Lower leg skin (tissue), 4 donors: Measurements from ENCODE around the gene TMEM272. TPM values are rescaled to one million over a fixed set of nuclear protein-coding genes. Genes with fewer than 3 reads are reported as not detected.

Experiments
- DNase-seq, 2 donors: peaks; one replicate each; pipeline ENCODE4 v3.0.0-alpha.2; 2019; ENCODE audit warnings: low spot score in 2 of 2
- H3K4me3 ChIP-seq: fragments of 200-600 bp; sonication (generic); 2 replicates; pipeline ENCODE4 v1.5.1; 2017; ENCODE audit warnings: mild to moderate bottlenecking, low read depth; ENCODE audit not compliant: poor library complexity, severe bottlenecking
- POLR2A ChIP-seq, 2 donors: fragments of 450-650 bp; IDR thresholded peaks; one replicate each; pipeline ENCODE4 v1.6.1; 2016 to 2017; ENCODE audit warnings: antibody characterized with exemption in 2 of 2, mild to moderate bottlenecking in 1 of 2, moderate library complexity in 1 of 2
- WGBS, 2 donors: methylation state at CpG; one replicate each; pipeline ENCODE4 v1.1.5; 2018; 5-methylcytosine and 5-hydroxymethylcytosine counted together
- intact Hi-C: fragments of 100-400 bp; cut with DNase I; formaldehyde crosslinking; loops from one replicate; pipeline ENCODE4 v1.15.0; 2023; ENCODE audit warnings: low total_unique reads
- total RNA-seq, 4 donors: library from RNA; depleted of rRNA; stranded (reverse); fragments of >200 nt; gene quantifications; one replicate each; pipeline ENCODE4 v1.1.0, GENCODE V29; 2016
- TF ChIP-seq, protein P1 (sequence below), 3 donors: fragments of 450-650 bp; IDR thresholded peaks; one replicate each; pipeline ENCODE4 v1.5.1; 2016; ENCODE audit warnings: antibody characterized with exemption in 3 of 3, mild to moderate bottlenecking in 3 of 3, moderate library complexity in 2 of 3

Gene TMEM272
- total RNA-seq, 4 donors from 2014 or later, result 0.32 TPM; not detected in 3

- no peak overlapping the region for H3K4me3 ChIP-seq
- DNase-seq, result no peak
- TF ChIP-seq, protein P1, sequence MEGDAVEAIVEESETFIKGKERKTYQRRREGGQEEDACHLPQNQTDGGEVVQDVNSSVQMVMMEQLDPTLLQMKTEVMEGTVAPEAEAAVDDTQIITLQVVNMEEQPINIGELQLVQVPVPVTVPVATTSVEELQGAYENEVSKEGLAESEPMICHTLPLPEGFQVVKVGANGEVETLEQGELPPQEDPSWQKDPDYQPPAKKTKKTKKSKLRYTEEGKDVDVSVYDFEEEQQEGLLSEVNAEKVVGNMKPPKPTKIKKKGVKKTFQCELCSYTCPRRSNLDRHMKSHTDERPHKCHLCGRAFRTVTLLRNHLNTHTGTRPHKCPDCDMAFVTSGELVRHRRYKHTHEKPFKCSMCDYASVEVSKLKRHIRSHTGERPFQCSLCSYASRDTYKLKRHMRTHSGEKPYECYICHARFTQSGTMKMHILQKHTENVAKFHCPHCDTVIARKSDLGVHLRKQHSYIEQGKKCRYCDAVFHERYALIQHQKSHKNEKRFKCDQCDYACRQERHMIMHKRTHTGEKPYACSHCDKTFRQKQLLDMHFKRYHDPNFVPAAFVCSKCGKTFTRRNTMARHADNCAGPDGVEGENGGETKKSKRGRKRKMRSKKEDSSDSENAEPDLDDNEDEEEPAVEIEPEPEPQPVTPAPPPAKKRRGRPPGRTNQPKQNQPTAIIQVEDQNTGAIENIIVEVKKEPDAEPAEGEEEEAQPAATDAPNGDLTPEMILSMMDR (IDR thresholded peaks at IDR 0.05), result no peak
- no peak for TF ChIP-seq POLR2A (IDR thresholded peaks at IDR 0.05)
- WGBS, 2 donors, result 76 to 91% methylated on average over 4 of the region's 4 CpGs
- intact Hi-C loops, result loop anchor here (5.0 to 10.0 kb wide), 2 partner anchors 353 to 510 kb away; no protein-coding TSS in a partner anchor
Observed at GRCh38 chr13:51794964-51795363, 50.0 kb downstream of the TMEM272 start.

DNA sequence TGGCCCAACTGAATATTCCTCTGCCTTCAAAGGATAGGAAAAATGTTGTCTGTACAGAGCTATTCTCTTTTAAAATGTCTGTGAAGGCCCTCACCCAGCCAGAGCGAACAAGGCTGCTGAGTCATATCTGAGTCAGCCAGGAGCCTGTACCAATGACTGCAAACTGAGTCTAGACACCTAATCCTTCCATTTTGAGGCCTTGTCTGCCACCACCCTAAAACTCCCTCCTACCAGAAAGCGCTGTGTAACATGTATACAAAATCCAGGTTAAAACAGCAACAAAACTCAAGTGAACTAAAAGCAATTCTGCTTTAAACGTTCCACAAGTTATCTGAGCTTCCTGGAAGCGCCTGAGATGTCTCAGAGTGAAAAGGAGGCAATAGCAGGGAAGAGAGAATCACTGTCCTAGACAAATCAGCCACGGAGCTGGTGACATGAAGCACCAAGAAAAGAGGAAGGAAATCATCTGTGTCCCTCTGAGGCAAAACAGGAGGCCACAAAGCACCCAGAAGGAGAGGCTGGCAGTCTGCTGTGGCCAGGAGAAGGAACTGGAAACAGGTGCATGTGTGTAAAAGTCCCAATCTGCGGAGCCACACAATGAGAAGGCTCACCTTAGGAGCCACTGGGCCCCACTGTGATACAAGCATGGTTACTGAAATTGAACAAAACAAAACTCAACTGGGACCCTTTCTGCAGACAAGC lies 51.3 kb downstream of the TMEM272 start:
- TF ChIP-seq, protein P1 (IDR thresholded peaks at IDR 0.05), result no peak
- TF ChIP-seq POLR2A (IDR thresholded peaks at IDR 0.05), result no peak
- H3K4me3 ChIP-seq, result no peak overlapping the region
- WGBS, 2 donors, result 73 to 75% methylated on average over 6 of the region's 6 CpGs
- intact Hi-C loops, result loop anchor here (10.0 kb wide), 1 partner anchor 509 kb away; no protein-coding TSS in a partner anchor
- DNase-seq, result no peak

- intact Hi-C loops, result no loop called here
- DNase-seq, result no peak
- TF ChIP-seq, protein P1 (IDR thresholded peaks at IDR 0.05), result no peak
- no peak for TF ChIP-seq POLR2A (IDR thresholded peaks at IDR 0.05)
- no peak overlapping the region for H3K4me3 ChIP-seq
- 58 to 67% methylated on average over 10 of the region's 10 CpGs for WGBS, 2 donors
Observed at GRCh38 chr13:51786425-51787265, 58.3 kb downstream of the TMEM272 start.

DNA sequence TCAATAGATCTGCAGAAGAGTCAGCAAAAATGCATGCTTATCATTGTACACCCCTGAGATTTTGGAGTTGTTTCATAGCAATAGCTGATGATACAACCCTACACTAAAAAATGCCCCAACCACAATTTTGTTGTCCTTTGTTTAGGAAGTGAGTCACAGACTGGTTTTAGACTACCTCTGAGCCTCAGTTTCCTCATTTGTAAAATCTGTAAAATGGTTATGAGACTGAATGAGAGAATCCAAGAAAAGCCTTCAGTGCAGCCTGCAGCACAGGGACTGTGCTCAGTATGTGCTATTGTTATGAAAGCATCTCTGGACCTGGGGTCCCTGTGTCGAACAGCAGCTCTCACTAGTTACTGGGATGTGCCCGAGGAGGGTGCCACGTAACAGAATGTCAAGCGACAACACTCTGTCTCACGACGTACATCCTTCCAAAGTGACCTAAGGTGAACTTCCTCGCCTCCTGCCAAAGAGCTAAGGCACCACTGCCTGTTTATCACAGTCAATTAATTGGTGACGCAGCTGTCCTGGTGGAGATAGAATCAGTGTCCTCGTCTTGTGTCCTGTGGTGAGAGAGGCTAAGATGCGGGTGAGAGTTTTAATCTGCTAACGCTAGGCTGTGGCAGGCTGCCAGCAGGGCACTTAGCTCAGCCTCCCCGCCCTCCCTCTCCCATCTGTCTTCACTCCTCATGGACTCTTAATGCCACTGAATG lies 59.1 kb downstream of the TMEM272 start:
- intact Hi-C loops, result no loop called here
- H3K4me3 ChIP-seq, result no peak overlapping the region
- no peak for DNase-seq
- TF ChIP-seq, protein P1 (IDR thresholded peaks at IDR 0.05), result no peak
- no peak for TF ChIP-seq POLR2A (IDR thresholded peaks at IDR 0.05)
- 51 to 53% methylated on average over 12 of the region's 12 CpGs for WGBS, 2 donors

DNA sequence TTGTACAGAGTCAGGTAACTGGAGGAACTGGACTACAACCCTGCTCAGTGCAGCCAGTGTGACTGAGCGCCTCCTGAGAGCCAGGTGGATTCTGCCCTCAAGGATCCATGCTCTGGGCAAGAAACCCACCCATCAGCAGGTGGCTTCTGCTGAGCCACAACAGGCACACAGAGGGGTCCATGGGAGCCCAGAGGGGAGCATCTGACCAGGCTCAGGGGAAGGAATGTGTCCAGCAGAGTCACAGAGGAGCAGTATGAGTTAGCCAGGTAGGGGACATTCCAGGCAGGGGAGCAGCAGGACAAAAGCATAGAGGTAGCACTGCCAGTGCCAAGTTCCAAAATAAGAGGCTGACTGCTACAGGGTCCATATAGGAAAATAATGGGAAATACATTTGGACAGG lies 60.9 kb downstream of the TMEM272 start:
- H3K4me3 ChIP-seq, result no peak overlapping the region
- DNase-seq, result no peak
- 100% methylated on average over 1 of the region's 1 CpG for WGBS, 2 donors
- intact Hi-C loops, result loop anchor here (5.0 kb wide), 1 partner anchor 332 kb away; the partner anchor contains the start of gene INTS6
- no peak for TF ChIP-seq POLR2A (IDR thresholded peaks at IDR 0.05)
- TF ChIP-seq, protein P1 (IDR thresholded peaks at IDR 0.05), result no peak
